Measurements from ENCODE around the gene MYOF.

DNA sequence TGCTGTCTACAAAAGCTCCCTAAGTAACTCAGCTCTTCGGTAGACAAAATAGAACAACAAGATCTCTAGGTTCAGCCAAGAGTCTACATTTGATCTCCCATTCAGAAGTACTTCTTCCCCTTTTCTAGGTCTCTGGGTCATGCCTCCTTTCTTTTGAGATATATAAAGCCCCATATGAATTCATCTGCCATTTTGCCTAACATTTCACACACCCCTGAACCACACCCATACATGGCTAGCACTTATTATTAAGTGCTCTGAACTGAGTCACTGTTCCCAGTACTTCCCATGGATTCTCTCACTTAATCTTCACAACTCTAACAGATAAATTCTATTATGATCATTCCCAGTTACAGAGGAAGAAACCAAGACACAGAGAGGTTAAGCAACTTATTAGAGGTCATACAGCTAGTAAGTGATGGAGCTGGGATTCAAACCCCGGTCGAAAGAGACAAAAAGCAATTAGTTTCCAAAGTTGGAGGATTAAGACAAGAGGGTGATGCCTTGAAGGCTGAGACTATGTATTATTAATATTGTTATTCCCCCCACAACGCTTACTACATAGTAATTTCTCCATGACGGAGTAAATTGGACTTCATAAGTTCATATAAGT, 17.3 kb downstream of the MYOF start:
- TF ChIP-seq POLR2A (IDR thresholded peaks at IDR 0.05) (no peak), EP300 (IDR thresholded peaks at IDR 0.05) (no peak)
- TF ChIP-seq, protein P1, sequence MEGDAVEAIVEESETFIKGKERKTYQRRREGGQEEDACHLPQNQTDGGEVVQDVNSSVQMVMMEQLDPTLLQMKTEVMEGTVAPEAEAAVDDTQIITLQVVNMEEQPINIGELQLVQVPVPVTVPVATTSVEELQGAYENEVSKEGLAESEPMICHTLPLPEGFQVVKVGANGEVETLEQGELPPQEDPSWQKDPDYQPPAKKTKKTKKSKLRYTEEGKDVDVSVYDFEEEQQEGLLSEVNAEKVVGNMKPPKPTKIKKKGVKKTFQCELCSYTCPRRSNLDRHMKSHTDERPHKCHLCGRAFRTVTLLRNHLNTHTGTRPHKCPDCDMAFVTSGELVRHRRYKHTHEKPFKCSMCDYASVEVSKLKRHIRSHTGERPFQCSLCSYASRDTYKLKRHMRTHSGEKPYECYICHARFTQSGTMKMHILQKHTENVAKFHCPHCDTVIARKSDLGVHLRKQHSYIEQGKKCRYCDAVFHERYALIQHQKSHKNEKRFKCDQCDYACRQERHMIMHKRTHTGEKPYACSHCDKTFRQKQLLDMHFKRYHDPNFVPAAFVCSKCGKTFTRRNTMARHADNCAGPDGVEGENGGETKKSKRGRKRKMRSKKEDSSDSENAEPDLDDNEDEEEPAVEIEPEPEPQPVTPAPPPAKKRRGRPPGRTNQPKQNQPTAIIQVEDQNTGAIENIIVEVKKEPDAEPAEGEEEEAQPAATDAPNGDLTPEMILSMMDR (IDR thresholded peaks at IDR 0.05): no peak
